GM12865 (cell line): Measurements from ENCODE around the gene INSR.

Experiments used
- DNase-seq: peaks from one replicate; pipeline ENCODE4 v3.0.0; 2010; ENCODE audit warnings: low read depth
- H3K4me3 ChIP-seq: 2 replicates; pipeline ENCODE4 v1.5.1; 2011; ENCODE audit warnings: mild to moderate bottlenecking, low read depth, low read length, control low read depth
- TF ChIP-seq, protein P1 (sequence below): IDR thresholded peaks from 2 replicates; pipeline ENCODE4 v1.5.1; 2011; ENCODE audit warnings: low read length, control low read depth, low read depth, inconsistent platforms; ENCODE audit not compliant: insufficient read depth; ENCODE audit errors: missing control alignments

INSR gene

DNA sequence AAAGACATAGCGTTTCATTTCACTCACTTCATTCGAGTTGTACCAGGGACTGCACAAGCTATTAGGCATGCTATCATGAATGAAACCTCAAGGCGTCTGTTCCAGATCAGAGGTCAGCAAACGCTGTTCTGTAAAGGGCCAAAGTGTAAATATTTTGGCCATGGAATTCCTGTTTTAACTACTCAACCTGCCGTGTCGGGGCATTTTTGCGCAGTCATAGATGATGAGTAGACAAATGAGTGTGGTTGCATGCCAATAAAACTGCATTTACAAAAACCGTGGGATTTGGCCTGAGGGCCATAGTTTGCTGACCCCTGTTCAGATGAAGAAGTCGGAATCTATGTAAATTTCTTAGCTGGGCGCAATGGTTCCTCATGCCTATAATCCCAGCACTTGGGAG lies 6.5 kb downstream of the INSR start:
- TF ChIP-seq, protein P1, sequence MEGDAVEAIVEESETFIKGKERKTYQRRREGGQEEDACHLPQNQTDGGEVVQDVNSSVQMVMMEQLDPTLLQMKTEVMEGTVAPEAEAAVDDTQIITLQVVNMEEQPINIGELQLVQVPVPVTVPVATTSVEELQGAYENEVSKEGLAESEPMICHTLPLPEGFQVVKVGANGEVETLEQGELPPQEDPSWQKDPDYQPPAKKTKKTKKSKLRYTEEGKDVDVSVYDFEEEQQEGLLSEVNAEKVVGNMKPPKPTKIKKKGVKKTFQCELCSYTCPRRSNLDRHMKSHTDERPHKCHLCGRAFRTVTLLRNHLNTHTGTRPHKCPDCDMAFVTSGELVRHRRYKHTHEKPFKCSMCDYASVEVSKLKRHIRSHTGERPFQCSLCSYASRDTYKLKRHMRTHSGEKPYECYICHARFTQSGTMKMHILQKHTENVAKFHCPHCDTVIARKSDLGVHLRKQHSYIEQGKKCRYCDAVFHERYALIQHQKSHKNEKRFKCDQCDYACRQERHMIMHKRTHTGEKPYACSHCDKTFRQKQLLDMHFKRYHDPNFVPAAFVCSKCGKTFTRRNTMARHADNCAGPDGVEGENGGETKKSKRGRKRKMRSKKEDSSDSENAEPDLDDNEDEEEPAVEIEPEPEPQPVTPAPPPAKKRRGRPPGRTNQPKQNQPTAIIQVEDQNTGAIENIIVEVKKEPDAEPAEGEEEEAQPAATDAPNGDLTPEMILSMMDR: no peak
- H3K4me3 ChIP-seq: no peak overlapping the region
- DNase-seq: no peak

DNA sequence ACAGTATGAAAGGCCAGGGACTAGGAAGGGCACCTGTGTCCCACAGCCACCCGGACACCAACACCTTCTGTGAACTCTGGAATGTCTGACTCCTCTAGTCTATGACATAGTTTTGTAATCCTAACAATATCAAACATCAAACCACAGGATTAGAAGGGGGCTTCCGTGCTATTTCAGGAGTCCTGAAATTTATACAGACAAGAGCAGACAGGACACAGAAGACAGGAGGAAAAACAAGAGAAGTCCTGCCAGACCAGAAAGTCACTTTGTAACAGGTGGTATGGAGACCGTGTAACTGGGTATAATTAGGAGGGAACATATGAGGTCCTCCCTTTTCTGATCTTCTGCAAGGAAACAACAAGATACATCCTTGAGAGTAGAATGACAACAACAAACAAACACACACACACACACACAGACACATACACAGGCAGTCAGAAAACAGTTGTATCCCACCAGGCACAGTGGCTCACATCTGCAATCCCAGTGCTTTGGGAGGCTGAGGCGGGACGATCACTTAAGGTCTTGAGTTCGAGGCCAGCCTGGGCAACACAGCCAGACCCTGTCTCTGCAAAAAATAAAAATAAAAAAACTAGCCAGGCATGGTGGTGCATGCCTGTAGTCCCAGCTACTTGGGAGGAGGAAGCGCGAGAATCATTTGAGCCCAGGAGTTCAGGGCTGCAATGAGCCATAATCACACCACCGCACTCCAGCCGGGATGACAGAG lies 13.1 kb downstream of the INSR start:
- TF ChIP-seq, protein P1: no peak

DNA sequence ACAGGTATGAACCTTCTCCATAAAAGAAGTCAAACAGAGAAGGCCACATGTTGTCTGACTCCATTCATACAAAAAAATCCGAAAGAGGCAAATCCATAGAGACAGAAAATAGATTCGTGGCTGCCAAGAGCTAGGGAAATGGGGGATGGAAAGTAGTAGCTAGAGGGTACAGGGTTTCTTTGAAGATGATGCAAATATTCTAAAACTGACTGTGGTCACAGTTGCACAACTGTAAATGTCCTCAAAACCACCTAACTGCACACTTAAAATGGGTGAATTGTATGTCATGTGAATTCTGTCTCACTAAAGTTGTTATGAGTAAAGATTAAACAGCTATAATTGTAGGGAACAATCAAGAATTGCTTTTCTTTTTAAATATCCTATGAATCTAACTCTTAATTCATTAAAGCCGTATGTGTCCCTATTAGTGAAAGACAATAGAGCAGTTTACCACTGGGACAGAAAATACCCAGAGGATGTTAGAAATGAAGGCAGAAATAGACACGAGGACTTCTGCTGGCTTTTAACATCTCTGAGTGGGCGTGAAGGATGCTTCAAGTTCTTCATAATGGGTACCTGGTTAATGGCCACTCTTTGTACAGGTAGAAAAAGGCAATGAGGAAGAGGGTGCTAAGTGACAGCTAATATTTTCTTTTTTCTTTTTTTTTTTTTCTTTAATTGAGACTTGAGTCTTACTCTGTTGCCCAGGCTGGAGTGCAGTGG lies 21.2 kb downstream of the INSR start:
- peak overlapping the region; percentile 21 for H3K4me3 ChIP-seq
- TF ChIP-seq, protein P1: no peak

More for the DNA sequence above, 13.1 kb downstream of the INSR start:
- H3K4me3 ChIP-seq: no peak overlapping the region
- no peak for DNase-seq

DNA sequence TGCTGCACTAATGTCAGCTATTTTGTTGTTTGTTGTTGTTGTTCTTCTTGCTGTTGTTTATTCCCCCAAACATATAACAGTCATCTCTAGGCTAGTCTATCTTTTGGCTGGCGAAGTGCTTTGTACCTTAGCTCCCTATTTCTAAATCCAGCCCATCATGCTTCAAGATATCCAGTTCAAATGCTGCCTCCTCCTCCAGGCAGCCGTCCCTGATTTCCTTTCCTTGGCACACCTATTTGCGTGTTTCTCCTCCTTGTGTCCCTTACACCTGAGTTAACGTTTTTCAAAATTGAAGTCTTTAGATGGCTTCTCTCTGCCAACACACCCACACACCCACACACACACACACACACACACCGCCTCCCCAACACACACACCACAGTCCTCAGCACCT lies 25.5 kb downstream of the INSR start:
- no peak overlapping the region for H3K4me3 ChIP-seq
- TF ChIP-seq, protein P1: no peak
- DNase-seq: no peak

More for the DNA sequence above, 21.2 kb downstream of the INSR start:
- DNase-seq: peak; percentile 86

DNA sequence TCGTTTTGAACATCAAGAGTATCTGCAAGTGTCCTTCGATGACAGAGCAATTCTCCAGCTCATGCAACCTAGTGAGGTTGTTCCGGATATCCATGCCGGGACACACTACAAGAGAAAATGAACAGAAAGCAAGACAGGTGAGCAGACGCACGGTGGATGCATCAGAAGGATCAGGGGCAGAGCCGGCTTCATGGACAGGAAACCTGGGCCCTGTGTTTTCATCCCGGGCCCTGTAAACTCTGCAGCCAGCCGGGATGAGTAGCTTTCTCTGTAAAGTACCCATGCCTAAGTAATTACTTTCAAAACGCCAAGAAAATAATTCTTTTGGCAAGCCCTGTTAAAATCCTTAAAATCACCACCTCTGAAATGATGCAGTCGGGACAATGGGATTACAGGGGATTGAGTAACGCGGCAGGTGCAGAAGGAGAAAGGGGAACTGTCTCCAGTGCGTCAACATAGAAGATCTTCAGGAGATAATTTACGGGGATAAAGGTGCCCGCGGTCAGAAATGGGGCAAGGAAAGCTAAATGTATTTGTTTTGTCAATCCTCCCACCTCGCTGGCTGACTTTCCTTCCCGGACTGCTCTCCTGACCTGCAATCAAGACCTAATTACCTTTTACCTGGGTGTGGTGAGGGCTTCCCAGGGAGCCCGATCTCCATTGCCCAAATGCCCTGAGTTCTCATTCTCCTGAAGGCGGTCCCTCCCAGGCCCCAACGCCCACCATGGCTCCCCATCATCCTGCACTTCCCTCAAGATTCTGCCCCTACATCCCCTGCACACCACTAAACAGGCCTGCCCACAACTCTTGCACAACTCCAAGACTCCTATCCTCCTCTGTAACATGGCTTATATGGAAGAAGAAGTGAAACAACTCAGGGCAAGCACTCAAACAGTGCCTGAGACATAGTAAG lies 26.2 kb downstream of the INSR start:
- H3K4me3 ChIP-seq: no peak overlapping the region
- DNase-seq: no peak
- TF ChIP-seq, protein P1: no peak

DNA sequence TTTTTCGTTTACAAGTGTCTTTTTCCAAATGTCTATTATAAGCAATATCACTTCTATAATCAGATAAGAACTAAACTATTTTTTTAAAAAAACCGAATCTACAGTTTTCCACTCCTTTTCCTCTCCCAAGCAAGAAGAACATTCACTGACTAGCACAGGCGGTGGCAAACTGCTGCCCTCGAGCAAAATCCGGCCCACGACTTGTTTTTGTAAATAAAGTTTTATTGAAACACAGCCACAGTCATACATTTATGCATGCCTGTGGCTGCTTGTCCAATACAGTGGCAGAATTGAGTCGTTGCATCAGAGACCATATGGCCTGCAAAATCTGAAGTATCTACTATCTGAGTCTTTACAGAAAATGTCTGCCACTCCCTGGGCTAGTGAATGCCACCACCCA lies 27.4 kb downstream of the INSR start:
- no peak overlapping the region for H3K4me3 ChIP-seq
- TF ChIP-seq, protein P1: no peak
- no peak for DNase-seq
